Chondrocyte (in vitro differentiated cells): ENCODE data around the gene ZNF672. TPM values are rescaled to one million over a fixed set of nuclear protein-coding genes. Genes with fewer than 3 reads are reported as not detected.

Experiments used
- DNase-seq: peaks from one replicate; pipeline ENCODE4 v3.0.0; 2021; ENCODE audit warnings: mixed read lengths, low spot score
- H3K27ac Mint-ChIP-seq: one replicate; pipeline ENCODE4 v1.8.0; 2021; ENCODE audit warnings: mild to moderate bottlenecking, moderate library complexity, mixed read lengths; ENCODE audit not compliant: unreplicated experiment
- H3K27me3 Mint-ChIP-seq: 2 replicates; pipeline ENCODE4 v1.8.0; 2021; ENCODE audit warnings: low read depth, mixed read lengths
- H3K36me3 Mint-ChIP-seq: 2 replicates; pipeline ENCODE4 v1.8.0; 2021; ENCODE audit warnings: low read depth, mixed read lengths
- H3K4me1 Mint-ChIP-seq: 2 replicates; pipeline ENCODE4 v1.8.0; 2021; ENCODE audit warnings: low read depth, mild to moderate bottlenecking, mixed read lengths
- H3K4me3 Mint-ChIP-seq: one replicate; pipeline ENCODE4 v1.8.0; 2021; ENCODE audit warnings: mild to moderate bottlenecking, moderate library complexity, mixed read lengths; ENCODE audit not compliant: unreplicated experiment
- H3K9me3 Mint-ChIP-seq: 2 replicates; pipeline ENCODE4 v1.8.0; 2021; ENCODE audit warnings: low read depth, mixed read lengths
- total RNA-seq: library from RNA; stranded (reverse); gene quantifications from 3 replicates; pipeline ENCODE4 v1.2.1, GENCODE V29; 2021
- TF ChIP-seq, protein P1 (sequence below): fragments of 200-600 bp; sonication (generic); IDR thresholded peaks from 2 replicates; pipeline ENCODE4 v1.5.0; 2021; ENCODE audit warnings: antibody characterized with exemption, mild to moderate bottlenecking, moderate library complexity

The ZNF672 gene
- total RNA-seq, 1 donor from 2014 or later, result 17.1 TPM

DNA sequence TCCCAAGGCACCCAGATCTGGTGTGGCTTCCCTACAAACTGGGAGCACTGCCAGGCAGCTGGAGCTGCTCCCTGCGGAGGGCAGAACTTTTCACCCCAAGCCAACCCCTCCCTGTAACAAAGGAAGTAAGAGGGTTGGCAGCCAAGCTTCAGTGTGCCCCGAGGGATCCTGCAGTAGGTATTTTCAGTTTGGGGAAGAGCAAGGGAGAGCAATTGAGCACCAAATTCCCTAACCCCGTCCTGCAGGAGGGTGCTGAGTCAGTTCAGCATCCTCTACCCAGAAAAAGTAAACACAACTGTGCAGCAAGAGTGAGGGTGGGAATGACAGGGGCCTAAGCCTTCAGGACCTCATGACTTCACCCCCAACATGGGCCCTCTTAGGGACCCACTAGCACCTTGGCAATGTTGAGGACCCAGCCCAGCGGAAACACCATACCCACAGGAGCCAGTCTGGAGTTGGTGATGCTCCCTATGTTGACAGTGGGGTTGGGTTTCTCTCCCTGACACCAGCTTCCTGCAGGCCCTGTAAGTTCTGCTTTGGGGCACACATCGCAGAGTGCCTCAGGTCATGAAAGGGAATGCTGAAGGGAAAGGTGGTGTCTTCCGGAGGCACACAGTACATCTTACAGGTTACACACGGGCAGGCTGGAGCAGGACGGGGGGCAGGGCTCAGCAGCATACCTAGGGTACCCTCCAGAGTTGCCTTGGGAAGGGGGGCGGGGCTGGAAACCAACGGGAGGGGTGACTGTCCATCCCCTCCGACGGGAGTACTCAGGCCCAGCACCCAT lies 27.1 kb upstream of the ZNF672 start:
- no peaks in the 10 kb centered on the region for H3K4me1 Mint-ChIP-seq
- no peak for DNase-seq
- TF ChIP-seq, protein P1, sequence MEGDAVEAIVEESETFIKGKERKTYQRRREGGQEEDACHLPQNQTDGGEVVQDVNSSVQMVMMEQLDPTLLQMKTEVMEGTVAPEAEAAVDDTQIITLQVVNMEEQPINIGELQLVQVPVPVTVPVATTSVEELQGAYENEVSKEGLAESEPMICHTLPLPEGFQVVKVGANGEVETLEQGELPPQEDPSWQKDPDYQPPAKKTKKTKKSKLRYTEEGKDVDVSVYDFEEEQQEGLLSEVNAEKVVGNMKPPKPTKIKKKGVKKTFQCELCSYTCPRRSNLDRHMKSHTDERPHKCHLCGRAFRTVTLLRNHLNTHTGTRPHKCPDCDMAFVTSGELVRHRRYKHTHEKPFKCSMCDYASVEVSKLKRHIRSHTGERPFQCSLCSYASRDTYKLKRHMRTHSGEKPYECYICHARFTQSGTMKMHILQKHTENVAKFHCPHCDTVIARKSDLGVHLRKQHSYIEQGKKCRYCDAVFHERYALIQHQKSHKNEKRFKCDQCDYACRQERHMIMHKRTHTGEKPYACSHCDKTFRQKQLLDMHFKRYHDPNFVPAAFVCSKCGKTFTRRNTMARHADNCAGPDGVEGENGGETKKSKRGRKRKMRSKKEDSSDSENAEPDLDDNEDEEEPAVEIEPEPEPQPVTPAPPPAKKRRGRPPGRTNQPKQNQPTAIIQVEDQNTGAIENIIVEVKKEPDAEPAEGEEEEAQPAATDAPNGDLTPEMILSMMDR, result no peak
- no peak overlapping the region for H3K27ac Mint-ChIP-seq
- no peaks in the 10 kb centered on the region for H3K9me3 Mint-ChIP-seq
- H3K4me3 Mint-ChIP-seq, result no peak overlapping the region
- peaks cover 35% of the 10 kb centered on the region for H3K36me3 Mint-ChIP-seq
- no peaks in the 10 kb centered on the region for H3K27me3 Mint-ChIP-seq

GRCh38 chr1:248811514-248812490 lies 26.2 kb upstream of the ZNF672 start:
- H3K4me1 Mint-ChIP-seq, result no peaks in the 10 kb centered on the region
- H3K36me3 Mint-ChIP-seq, result peaks cover 40% of the 10 kb centered on the region
- no peak overlapping the region for H3K27ac Mint-ChIP-seq
- H3K27me3 Mint-ChIP-seq, result no peaks in the 10 kb centered on the region
- H3K4me3 Mint-ChIP-seq, result no peak overlapping the region
- DNase-seq, result no peak
- H3K9me3 Mint-ChIP-seq, result no peaks in the 10 kb centered on the region
- TF ChIP-seq, protein P1, result no peak

- no peaks in the 10 kb centered on the region for H3K4me1 Mint-ChIP-seq
- TF ChIP-seq, protein P1, result no peak
- H3K4me3 Mint-ChIP-seq, result no peak overlapping the region
- peaks cover 40% of the 10 kb centered on the region for H3K36me3 Mint-ChIP-seq
- H3K27ac Mint-ChIP-seq, result no peak overlapping the region
- no peak for DNase-seq
- no peaks in the 10 kb centered on the region for H3K27me3 Mint-ChIP-seq
- no peaks in the 10 kb centered on the region for H3K9me3 Mint-ChIP-seq
Measured at GRCh38 chr1:248812736-248813425, 25.1 kb upstream of the ZNF672 start.

DNA sequence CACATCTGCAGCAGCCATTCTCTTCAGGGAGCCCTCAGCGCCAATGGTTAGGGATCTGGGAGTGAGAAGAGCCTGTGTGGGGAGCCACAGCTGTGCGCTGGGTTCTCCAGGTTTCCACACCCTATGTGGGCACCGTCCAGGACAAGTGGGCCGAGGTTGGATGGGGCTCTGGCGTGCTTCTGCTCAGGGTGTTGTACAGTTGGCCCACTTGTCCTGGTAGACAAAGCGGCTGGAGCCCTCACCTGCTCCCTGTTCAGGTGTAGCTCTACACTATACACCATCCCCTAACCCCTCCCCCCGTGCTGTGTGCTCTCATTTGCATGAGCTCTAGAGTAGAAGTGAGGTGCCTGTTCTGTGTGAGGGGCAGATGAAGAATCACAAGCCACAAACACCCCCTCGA lies 24.5 kb upstream of the ZNF672 start:
- no peaks in the 10 kb centered on the region for H3K9me3 Mint-ChIP-seq
- H3K4me1 Mint-ChIP-seq, result no peaks in the 10 kb centered on the region
- H3K27me3 Mint-ChIP-seq, result no peaks in the 10 kb centered on the region
- no peak for DNase-seq
- no peak overlapping the region for H3K27ac Mint-ChIP-seq
- TF ChIP-seq, protein P1, result no peak
- H3K4me3 Mint-ChIP-seq, result no peak overlapping the region
- H3K36me3 Mint-ChIP-seq, result peaks cover 40% of the 10 kb centered on the region

DNA sequence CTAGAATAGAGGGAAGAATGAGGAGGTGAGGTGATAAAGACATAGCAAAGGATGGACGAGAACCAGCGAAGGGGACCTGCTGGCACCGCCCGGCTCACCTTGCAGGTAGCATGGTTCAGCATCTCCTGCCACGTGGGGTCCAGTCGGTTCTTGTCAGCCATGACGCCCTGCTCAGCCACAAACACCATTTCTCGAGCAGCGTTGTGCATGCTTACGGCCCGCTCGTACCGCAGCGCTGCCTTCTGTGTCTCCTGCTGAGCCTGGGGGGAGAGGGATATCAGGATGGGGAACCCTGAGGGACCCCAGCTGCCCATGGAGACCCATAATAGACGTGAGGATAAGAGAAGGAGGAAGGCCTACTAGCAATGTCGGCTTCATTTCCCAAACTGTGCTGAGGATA lies 23.7 kb upstream of the ZNF672 start:
- Mint-ChIP-seq H3K9me3 (no peaks in the 10 kb centered on the region), H3K36me3 (peaks cover 40% of the 10 kb centered on the region), H3K27me3 (no peaks in the 10 kb centered on the region), H3K4me1 (peaks cover 4% of the 10 kb centered on the region), H3K27ac (no peak overlapping the region), H3K4me3 (no peak overlapping the region)
- DNase-seq, result no peak
- TF ChIP-seq, protein P1, result no peak
